HG03520 (cell line): ENCODE results near the gene OXT.
"Not testable (repeated sequence)": the region's sequence is repeated elsewhere in the genome, so short reads cannot be mapped to it uniquely, and the experiment has no call there.

Source experiments
- ATAC-seq: cut with Tn5 transposase; IDR thresholded peaks from one replicate; pipeline ENCODE4 v1.9.1; 2021; ENCODE audit warnings: mild to moderate bottlenecking, moderate library complexity; ENCODE audit not compliant: unreplicated experiment

The OXT gene

DNA sequence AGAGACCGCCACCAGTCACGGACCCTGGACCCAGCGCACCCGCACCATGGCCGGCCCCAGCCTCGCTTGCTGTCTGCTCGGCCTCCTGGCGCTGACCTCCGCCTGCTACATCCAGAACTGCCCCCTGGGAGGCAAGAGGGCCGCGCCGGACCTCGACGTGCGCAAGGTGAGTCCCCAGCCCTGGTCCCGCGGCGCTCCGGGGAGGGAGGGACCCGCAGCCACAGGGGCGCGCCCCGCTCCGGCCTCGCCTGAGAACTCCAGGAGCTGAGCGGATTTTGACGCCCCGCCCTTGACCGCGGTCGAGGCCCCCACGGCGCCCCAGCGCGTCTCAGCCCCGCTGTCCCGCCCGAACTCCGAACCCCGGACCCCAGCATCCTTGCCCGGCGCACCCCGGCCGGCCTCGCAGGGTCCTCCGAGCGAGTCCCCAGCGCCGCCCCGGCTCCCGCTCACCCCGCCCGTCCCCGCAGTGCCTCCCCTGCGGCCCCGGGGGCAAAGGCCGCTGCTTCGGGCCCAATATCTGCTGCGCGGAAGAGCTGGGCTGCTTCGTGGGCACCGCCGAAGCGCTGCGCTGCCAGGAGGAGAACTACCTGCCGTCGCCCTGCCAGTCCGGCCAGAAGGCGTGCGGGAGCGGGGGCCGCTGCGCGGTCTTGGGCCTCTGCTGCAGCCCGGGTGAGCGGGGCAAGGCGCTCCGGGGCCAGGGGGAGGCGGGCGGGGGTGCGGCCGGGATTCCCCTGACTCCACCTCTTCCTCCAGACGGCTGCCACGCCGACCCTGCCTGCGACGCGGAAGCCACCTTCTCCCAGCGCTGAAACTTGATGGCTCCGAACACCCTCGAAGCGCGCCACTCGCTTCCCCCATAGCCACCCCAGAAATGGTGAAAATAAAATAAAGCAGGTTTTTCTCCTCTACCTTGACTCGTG lies at the start of gene OXT:
OXT (plus strand) TSS at position 11 of the 920 bp plus-strand sequence; CDS start at position 47, 36 bp downstream.
- no peak for ATAC-seq

- ATAC-seq, result no peak
Observed at GRCh38 chr20:3021777-3022176, 49.6 kb upstream of the OXT start.

DNA sequence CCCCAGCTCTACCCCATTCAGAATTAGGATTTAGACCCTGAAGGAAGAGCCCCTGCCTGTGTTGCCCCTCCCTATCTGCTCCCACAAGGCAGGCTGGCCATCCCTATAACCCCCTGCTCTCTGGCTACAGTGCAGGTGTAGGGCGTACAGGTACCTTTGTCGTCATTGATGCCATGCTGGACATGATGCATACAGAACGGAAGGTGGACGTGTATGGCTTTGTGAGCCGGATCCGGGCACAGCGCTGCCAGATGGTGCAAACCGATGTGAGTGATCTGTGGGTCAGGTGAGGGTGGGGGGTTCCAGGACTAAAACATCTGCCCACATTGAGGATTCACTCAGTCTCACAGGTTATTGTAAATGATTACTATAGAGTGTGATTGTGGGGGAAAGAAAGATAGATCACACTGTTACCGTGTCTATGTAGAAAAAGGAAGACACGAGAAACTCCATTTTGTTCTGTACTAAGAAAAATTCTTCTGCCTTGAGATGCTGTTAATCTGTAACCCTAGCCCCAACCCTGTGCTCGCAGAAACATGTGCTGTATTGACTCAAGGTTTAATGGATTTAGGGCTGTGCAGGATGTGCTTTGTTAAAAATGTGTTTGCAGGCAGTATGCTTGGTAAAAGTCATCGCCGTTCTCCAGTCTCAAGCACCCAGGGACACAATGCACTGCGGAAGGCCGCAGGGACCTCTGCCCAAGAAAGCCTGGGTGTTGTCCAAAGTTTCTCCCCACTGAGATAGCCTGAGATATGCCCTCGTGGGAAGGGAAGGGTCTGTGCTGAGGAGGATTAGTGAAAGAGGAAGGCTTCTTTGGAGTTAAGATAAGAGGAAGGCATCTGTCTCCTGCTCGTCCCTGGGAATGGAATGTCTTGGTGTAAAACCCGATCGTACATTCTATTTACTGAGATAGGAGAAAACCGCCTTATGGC lies 48.6 kb upstream of the OXT start:
- not testable (repeated sequence) for ATAC-seq

GRCh38 chr20:3027987-3028386 lies 43.4 kb upstream of the OXT start:
- ATAC-seq, result no peak

GRCh38 chr20:3031524-3032147 lies 39.8 kb upstream of the OXT start:
- no peak for ATAC-seq

DNA sequence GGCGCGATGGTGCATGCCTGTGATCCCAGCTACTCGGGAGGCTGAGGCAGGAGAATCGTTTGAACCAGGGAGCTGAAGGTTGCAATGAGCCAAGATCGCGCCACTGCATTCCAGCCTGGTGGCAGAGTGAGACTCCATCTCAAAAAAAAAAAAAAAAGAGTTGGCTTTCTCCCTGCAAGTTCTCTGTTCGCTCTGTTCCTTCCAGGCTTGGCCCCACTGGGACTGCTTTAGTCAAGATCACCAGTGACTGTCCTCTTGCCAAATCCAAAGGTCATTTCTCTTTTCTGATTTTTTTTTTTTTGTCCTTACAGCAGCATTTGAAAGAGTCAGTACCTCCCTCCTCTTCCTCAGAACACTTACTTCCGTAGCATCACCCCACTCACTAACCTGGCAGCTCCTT lies 38.8 kb upstream of the OXT start:
- ATAC-seq, result no peak

DNA sequence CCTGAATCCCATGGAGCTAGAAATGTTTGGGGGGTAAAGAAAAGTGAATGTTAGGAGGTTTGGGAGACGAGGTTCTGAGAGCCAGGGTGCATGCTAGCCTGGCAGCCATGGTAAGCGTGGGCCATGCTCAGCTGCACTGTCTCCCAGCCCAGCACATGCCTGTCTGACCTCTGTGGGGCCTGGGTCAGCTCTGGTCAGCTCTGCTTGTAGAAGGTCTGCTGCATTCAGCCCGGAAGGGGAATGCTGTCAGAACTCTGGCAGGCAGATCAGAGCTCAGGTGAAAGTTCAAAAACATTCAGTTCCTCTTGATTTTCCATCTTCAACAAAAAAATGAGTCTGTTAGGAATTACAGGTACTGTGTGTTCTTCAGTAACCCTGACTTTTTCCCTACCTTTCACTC lies 33.8 kb upstream of the OXT start:
- ATAC-seq, result no peak

GRCh38 chr20:3038454-3038853 lies 33.0 kb upstream of the OXT start:
- no peak for ATAC-seq

DNA sequence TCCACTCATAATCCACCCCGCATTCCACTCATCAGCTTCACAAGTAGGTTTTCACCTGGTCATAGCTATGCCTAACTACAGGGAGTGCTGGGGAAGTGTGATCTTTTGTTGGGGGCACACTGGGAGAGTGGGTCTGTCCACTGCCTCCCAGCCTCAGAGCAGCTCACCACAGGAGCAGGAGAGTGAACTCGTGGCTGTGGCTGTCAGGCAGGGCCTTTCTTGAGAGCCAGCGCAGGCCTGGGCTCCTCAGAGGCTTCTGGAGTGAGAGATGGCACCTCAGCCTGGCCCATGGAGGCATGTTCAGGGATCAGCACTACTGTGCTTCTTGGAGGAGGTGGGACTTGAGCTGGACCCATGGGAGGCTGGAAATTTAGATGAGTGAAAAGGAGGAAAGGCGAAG lies 32.0 kb upstream of the OXT start:
- no peak for ATAC-seq

DNA sequence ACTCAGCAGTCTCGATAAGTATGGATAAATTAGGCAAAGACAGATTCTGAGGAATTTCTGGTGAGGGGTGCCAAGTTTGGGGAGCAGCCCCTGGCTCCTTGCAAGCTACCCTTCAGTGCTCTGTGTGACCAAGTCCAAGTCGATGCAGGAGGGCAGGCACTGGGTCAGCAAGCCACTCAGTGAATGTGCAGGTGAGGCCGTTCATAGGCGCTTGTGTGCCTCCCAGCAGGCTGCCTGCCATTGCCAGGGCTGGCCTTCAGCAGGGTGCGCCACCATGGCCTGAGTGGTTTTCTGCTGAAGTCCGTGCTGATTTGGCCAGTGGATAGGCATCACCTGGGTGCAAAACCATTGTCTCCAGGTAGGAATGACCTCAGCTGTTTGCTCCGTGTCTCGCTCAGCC lies 31.3 kb upstream of the OXT start:
- no peak for ATAC-seq

GRCh38 chr20:3041854-3042409 lies 29.5 kb upstream of the OXT start:
- no peak for ATAC-seq

GRCh38 chr20:3042625-3043024 lies 28.8 kb upstream of the OXT start:
- ATAC-seq, result no peak

DNA sequence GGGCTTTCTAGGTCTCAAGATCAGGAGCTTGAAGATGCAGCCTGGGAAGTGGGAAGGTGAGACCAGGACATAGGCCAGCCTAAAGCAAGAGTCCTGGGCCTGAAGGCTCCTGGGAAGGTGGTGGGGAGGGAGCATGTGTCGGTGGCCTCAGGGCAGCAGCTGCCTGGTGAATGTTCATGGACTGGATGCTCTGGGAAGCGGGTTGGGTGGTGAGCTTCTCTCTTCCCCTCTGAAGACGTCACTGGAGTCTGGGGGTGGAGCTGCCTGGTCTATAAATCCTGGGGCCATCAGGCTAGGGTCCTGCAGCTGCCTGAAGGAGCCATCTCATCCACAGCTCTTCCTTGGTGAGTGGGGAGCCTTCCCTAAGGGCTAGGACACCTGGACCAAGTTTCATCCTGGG lies 28.1 kb upstream of the OXT start, which contains the start of gene GNRH2:
GNRH2 (plus strand) TSS at position 301 of the 400 bp plus-strand sequence. CDS start 793 bp downstream, outside the sequence.
- ATAC-seq, result no peak

GRCh38 chr20:3044336-3044965 lies 27.0 kb upstream of the OXT start:
- no peak for ATAC-seq

DNA sequence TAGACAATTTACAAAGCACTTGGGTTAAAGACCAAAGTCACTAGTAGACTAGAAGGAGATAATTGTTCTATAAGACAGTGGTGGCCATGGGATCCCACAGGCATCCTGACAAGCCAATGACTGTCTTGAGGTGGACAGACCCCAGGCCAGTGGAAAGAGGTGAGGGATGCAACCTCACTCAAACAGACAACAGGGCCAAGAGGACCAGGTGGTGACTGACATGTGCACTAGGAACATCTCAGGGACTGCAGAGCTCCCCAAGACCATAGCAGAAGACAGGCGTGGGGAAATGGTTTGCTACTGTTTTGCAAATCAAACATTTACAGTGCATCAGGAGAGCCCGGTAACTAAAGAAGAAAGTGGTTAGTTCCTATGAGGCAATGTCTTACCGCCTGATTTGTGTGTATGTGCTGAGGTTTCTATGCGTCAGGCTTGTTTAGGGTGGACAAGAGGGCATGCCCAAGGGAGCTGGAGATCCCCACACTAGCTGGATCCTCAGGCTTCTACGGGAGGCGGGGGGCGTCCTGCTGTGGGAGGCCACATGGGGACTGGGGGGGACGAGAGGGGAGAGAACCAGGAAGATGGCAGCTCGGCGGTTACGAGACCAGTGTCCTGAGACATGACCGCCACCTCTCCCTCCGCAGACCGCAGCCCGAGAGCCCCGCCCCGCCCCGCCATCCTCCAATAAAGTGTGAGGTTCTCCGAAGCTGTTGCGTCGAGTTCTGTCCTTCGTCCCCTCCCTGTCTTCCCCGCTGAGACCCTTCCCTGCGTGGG lies 26.2 kb upstream of the OXT start:
- ATAC-seq, result peak; percentile 32

DNA sequence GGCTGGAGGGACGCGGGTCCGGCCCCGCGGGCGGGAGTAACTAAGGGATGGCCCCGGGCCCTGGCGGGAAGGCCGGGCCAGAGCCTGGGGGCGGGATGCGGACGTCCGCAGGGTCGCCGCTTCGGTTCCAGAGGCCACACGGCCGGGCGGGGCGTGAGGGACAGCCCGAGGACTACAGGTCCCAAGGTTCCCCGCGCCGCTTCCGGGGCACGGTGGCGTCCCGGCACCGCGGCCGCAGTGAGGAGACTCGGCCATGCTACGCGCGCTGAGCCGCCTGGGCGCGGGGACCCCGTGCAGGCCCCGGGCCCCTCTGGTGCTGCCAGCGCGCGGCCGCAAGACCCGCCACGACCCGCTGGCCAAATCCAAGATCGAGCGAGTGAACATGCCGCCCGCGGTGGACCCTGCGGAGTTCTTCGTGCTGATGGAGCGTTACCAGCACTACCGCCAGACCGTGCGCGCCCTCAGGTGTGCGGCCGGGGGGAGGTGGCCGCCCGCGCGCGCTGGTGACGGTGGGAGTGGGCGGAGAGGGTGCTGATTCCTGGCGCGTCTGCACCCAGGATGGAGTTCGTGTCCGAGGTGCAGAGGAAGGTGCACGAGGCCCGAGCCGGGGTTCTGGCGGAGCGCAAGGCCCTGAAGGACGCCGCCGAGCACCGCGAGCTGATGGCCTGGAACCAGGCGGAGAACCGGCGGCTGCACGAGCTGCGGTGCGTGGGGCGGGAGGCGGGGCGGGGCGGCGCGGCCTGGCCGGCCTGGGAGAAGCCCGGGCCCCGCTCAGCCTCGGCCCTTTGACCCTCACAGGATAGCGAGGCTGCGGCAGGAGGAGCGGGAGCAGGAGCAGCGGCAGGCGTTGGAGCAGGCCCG lies 25.4 kb upstream of the OXT start, which contains the start of gene MRPS26:
MRPS26 (plus strand) TSS at position 237 of the 861 bp plus-strand sequence; CDS start at position 254, 17 bp downstream.
- peak; percentile 82 for ATAC-seq

DNA sequence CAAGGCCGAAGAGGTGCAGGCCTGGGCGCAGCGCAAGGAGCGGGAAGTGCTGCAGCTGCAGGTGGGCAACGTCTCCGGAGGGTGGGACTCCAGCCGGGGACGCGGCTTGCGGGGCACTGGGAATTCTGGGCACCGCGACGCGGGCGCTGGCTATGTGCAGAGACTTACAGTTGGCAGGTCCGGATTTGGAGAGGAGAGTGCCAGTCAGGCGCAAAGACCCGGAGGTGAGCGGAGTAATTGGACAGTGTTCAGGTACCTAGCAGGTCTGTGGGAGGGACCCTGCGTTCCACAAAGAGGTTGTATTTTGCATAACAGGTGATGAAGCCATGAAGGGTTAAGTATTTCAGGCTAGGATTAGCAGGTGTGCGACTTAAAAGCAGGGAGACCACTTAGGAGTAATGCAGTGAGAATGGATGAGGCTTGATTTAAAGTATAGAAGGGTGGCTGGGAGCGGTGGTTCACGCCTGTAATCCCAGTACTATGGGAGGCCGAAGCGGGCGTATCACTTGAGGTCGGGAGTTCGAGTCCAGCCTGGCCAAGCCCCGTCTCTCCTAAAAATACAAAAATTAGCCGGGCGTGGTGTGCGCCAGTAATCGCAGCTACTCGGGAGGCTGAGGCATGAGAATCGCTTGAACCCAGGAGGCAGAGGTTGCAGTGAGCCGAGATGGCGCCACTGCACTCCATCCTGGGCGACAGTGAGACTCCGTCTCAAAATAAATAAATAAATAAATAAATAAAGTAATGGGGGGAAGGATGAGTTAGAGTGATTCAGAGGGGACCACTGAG lies 24.6 kb upstream of the OXT start:
- no peak for ATAC-seq
